ENCODE measurements around the gene GPR162. TPM values are rescaled to one million over a fixed set of nuclear protein-coding genes. Genes with fewer than 3 reads are reported as not detected.

GPR162 gene
- total RNA-seq, 1 experiment from 2014 or later, result not detected

GRCh38 chr12:6820166-6820565 is 1.5 kb upstream of the GPR162 start:
- no peak for TF ChIP-seq EZH2phosphoT487 (IDR thresholded peaks at IDR 0.05; ENCODE audit: borderline replicate concordance, low read length)
- no peak for TF ChIP-seq CTCF (conservative IDR thresholded peaks at IDR 0.05; ENCODE audit: low read depth, low read length)
- no peak for TF ChIP-seq EZH2 (IDR thresholded peaks at IDR 0.05; ENCODE audit: low read length, unreplicated experiment)
- Histone ChIP-seq H3K4me3 (ENCODE audit: low read length) (no peak overlapping the region), H3K9ac (ENCODE audit: low read length) (no peak overlapping the region), H3K36me3 (ENCODE audit: low read depth, low read length) (no peaks in the 10 kb centered on the region), H3K4me1 (ENCODE audit: insufficient read depth, low read length) (no peaks in the 10 kb centered on the region), H3F3A (ENCODE audit: low read length, unreplicated experiment) (no peaks in the 10 kb centered on the region), H3K27me3 (ENCODE audit: low read length) (no peaks in the 10 kb centered on the region), H3K9me2 (replicated peaks; ENCODE audit: low read length) (no peaks in the 10 kb centered on the region), H4K20me1 (ENCODE audit: low read length) (no peaks in the 10 kb centered on the region), H3K9me3 (ENCODE audit: low read length) (no peaks in the 10 kb centered on the region), H3K4me2 (ENCODE audit: low read length) (no peak overlapping the region), H3K27ac (ENCODE audit: low read length) (no peak overlapping the region), H3K79me2 (ENCODE audit: low read length) (no peaks in the 10 kb centered on the region), H2AFZ (ENCODE audit: low read length) (no peak overlapping the region)
- CTCF ChIA-PET, result no interaction called here
- intact Hi-C loops (cut with micrococcal nuclease), result no loop called here
- BruUV-seq (replicated peaks), result no TSS peak
- ATAC-seq, result no peak
- POLR2A ChIA-PET (ENCODE audit: unreplicated experiment), result no interaction called here
- DNase-seq, result no peak

- no peak overlapping the region for H3K9ac ChIP-seq (ENCODE audit: low read length)
- no peak overlapping the region for H2AFZ ChIP-seq (ENCODE audit: low read length)
- H4K20me1 ChIP-seq (ENCODE audit: low read length), result no peaks in the 10 kb centered on the region
- H3F3A ChIP-seq (ENCODE audit: low read length, unreplicated experiment), result no peaks in the 10 kb centered on the region
- peaks cover 5% of the 10 kb centered on the region; the same call in 1 of the 2 replicates for H3K4me1 ChIP-seq (ENCODE audit: insufficient read depth, low read length)
- no peak for DNase-seq
- TF ChIP-seq CTCF (conservative IDR thresholded peaks at IDR 0.05; ENCODE audit: low read depth, low read length) (no peak), EZH2 (IDR thresholded peaks at IDR 0.05; ENCODE audit: low read length, unreplicated experiment) (no peak), EZH2phosphoT487 (IDR thresholded peaks at IDR 0.05; ENCODE audit: borderline replicate concordance, low read length) (no peak)
- no peaks in the 10 kb centered on the region for H3K27me3 ChIP-seq (ENCODE audit: low read length)
- H3K27ac ChIP-seq (ENCODE audit: low read length), result no peak overlapping the region
- no peak for ATAC-seq
- no peak overlapping the region for H3K4me2 ChIP-seq (ENCODE audit: low read length)
- intact Hi-C loops (cut with micrococcal nuclease), result no loop called here
- no TSS peak for BruUV-seq (replicated peaks)
- no peak overlapping the region for H3K4me3 ChIP-seq (ENCODE audit: low read length)
- H3K9me3 ChIP-seq (ENCODE audit: low read length), result no peaks in the 10 kb centered on the region
- ChIA-PET POLR2A (ENCODE audit: unreplicated experiment) (no interaction called here), CTCF (no interaction called here)
- H3K9me2 ChIP-seq (replicated peaks; ENCODE audit: low read length), result no peaks in the 10 kb centered on the region
- H3K36me3 ChIP-seq (ENCODE audit: low read depth, low read length), result no peaks in the 10 kb centered on the region
- no peaks in the 10 kb centered on the region for H3K79me2 ChIP-seq (ENCODE audit: low read length)
Measured at GRCh38 chr12:6822426-6823135, 960 bp downstream of the GPR162 start.

Measured in PC-3 (cell line).